NCI-H1417 (cell line): ENCODE results near the gene EPHB2.

Source experiments
- DNase-seq, 3 experiments: peaks; one replicate each; lab custom pipeline; 2025; lab: John Stamatoyannopoulos, UW

Gene EPHB2

GRCh38 chr1:22722901-22723550 lies 12.4 kb downstream of the EPHB2 start:
- DNase-seq = no peak

GRCh38 chr1:22727873-22728272 lies 17.2 kb downstream of the EPHB2 start:
- DNase-seq = no peak

- DNase-seq = peak in 2 of 3 experiments; percentile 72 to 89
These were observed 18.2 kb downstream of the EPHB2 start for GRCh38 chr1:22728751-22729399.

- DNase-seq = no peak
These were observed 18.7 kb downstream of the EPHB2 start for GRCh38 chr1:22729400-22729773.

DNA sequence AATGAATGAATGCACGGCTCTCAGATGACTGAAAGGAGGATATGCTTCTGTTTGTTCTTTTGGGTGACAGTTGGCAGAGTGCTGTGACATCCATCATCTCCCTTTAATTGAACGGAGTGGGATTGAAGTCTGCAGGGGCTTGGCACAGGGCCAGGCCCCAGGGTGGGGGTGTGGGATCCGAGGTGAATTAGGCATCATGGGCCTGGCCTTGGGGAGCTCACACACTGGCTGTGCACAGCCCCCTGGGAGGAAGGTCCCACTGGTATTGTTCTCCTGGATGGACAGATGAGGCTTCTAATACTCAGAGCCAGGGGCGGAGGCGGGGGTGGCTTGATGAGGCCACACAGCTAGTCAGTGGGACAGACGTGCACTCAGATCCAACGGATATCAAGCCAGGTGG lies 19.3 kb downstream of the EPHB2 start:
- DNase-seq = peak in 2 of 3 experiments; percentile 67 to 83

DNA sequence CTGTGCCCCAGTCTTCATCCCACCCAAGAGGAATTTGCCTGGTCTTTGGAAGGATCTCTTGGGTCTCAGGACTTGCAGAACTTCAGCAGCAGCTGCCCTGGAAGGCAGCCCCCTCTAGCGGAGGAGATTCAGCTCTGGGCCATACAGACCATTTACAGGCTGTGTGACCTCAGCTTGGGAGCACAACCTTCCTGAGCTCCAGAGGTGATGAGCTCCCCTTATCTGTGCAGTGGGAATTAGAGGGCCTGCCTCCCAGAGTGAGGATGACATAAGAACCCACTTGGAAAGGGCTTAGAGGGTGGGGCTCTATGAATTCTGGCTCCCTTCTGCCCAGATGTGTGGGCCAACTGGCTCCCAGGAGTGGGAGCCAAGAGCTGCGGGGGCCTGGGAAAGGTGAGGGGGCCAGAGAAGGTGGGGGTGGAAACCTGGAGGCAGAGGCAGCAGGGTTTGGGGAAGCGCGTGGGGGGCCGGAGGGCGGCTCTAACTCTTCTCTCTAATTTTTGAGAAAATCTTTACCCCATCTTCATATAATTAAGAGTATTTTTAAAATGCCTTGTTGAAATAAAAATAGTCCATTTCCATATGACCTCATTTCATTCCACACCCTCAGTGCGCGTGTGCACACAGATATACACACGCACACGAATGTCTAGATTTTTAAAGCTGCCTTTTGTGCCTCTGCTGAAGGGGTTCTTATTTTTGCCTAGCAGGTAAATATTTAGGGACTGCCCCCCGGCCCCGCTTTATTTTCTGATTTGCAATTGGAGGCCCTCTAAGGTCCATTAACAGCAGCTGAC lies 21.5 kb downstream of the EPHB2 start:
- no peak for DNase-seq

DNA sequence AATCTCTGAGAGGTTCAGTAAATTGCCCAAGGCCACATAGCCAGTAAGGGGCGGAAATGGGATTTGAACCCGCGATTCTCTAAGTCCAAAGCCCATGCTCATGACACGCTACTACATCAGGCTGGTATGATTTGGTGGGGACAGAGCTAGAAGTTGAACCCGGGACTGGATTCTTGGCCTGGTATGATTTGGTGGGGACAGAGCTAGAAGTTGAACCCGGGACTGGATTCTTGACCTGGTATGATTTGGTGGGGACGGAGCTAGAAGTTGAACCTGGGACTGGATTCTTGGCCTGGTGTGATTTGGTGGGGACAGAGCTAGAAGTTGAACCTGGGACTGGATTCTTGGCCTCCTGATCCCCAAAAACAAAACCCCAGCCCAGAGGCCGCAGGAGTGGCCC lies 23.0 kb downstream of the EPHB2 start:
- no peak for DNase-seq

- DNase-seq = no peak
These were observed 26.0 kb downstream of the EPHB2 start for GRCh38 chr1:22736501-22737080.

- no peak for DNase-seq
These were observed 26.9 kb downstream of the EPHB2 start for GRCh38 chr1:22737374-22738068.

- DNase-seq = no peak
These were observed 27.4 kb downstream of the EPHB2 start for GRCh38 chr1:22738069-22738435.

- DNase-seq = no peak
These were observed 27.9 kb downstream of the EPHB2 start for GRCh38 chr1:22738522-22738921.

DNA sequence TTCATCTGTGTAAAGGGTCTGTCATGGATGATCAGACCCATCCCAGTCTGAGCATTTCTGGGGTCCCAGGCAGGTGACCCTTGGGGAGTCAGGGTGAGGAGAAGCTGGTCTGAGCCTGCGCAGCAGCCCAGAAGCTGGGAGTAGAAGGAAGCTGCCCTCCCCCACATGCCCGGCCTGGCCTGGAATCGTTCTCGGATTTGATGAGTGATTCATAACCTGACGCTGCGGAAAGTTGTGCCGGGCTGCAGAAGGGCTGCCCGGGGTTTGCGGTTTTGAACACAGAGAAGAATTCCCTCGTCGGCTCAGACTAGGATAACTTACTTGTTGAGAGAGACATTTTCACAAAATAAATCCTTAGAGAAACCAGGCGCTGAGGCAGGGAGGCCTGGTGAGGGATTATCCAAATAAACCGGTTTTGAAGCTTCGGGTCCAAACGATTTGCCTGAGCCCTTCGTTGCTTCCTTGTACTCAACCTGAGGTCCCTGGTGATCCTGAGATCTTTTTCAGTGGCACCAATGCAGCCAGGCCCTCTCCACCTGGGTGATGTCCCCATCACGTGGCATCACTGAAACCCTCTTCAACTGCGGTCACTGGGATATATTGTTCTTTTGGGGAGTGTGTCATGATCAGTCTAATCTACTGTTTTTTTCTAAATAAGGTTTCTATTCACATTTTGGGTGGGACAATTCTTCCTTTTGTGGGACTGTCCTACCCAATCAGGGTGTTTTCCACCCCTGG lies 29.2 kb downstream of the EPHB2 start:
- no peak for DNase-seq

GRCh38 chr1:22741118-22741517 lies 30.5 kb downstream of the EPHB2 start:
- DNase-seq = no peak

- DNase-seq = no peak
These were observed 35.3 kb downstream of the EPHB2 start for GRCh38 chr1:22745669-22746585.

- peak in 1 of 3 experiments; percentile 3 for DNase-seq
These were observed 36.5 kb downstream of the EPHB2 start for GRCh38 chr1:22747021-22747734.

- DNase-seq = no peak
These were observed 37.1 kb downstream of the EPHB2 start for GRCh38 chr1:22747735-22748073.

DNA sequence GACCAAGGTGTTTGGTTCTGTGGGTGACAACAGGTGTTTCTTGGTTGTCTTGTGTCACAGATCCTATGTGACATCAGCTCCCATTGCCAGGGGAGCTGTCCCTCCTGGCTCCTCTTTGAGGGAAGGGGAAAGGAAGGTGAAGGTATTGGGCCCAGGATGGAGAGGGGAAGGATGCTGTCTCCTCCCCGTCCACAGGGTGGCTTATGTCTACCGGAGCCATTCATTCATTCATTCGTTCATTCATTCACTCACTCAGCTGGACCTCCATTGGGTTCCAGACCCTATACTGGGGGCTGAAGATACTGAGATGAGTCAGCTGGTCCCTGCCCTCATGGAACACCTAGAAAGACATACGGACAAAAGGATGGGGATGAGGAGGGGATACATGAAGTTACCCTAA lies 38.9 kb downstream of the EPHB2 start:
- DNase-seq = no peak

- DNase-seq = peak in 1 of 3 experiments; percentile 49
These were observed 39.5 kb downstream of the EPHB2 start for GRCh38 chr1:22749919-22750684.

GRCh38 chr1:22750685-22751051 lies 40.0 kb downstream of the EPHB2 start:
- peak in 1 of 3 experiments; percentile 49 for DNase-seq
